ENCODE measurements around the gene EHD1.

The EHD1 gene

GRCh38 chr11:64845129-64845775 is 33.2 kb downstream of the EHD1 start:
- no peak for DNase-seq (ENCODE audit: low read depth in 4 of 4, low spot score in 1 of 4)

- DNase-seq (ENCODE audit: low read depth in 4 of 4, low spot score in 1 of 4): no peak
Observed at GRCh38 chr11:64844330-64845128, 33.9 kb downstream of the EHD1 start, which contains the start of gene CDC42BPG. Gene CDC42BPG (minus strand): TSS chr11:64844653. CDS start chr11:64844569, 84 bp downstream.

DNA sequence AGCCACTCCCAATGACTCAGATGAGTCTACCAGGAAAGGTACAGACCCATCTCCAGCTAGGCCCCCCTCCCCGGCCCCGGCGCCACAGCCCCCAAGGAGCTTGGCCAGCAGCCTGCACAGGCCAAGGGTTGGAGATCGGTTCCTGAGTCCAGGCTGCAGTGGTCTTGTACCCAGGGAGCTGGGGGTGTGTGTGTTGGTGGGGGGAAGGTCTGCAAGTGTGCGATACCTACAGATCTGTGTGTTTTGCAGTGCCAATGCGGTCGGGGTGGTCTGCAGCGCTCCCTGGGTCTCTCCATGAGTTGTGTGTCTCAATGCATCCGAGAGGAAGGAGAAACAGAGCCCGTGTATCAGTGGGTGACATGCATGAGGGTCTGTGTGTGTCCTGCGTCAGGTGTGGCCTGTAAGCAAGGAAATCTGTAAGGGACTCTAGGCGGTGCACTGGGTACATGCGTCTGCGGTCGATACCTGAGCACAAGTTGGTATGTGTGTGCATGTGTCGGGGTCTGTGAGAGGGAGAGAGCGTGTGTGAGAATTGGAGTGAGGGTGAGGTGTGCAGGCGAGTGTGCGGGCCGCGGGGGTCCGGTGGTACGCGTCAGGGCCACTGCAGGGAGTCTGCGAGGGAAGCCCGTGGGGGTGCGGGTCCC is 34.6 kb downstream of the EHD1 start:
- no peak for DNase-seq (ENCODE audit: low read depth in 4 of 4, low spot score in 1 of 4)

DNA sequence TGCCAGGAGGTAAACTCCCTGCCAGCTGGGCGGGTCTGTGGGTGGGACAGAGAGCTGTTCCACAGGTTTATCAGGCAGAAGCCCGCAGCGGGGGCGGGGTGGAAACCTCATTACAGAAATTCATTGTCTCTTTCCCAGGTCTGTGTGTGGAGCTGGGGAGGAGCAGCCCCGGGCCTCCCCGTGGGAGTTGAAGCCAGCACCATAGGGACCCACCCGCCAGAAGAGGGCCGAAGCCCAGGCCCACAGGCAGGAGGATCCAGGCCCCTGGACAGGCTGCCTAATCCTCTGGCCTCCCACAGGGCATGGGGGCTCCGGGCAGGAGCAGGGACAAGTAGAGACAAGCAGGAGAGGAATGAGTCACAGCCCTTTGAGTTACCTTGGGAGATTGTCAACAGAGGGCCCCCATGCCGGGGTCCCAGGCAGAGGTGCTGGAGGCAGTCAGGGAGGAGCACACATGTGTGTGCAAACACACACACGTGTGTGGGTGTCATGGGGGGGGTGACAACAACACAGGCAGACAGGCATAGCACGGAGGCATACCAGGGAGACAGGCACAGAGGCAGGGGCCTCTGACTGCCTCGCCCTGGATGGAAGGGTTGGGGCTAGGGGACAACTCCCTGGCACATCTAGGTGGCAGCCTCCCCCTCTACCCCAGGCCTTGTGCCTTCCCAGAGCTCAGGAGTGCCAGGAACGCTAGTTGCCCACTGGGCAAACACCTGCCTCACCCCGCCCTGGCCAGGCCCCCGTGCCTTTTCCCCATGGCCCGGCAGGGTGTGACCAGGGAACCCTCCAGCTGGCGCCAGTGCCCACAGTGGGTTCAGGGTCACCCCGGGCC is 35.4 kb downstream of the EHD1 start:
- DNase-seq (ENCODE audit: low read depth in 4 of 4, low spot score in 1 of 4): no peak

GRCh38 chr11:64842366-64842759 is 36.1 kb downstream of the EHD1 start:
- DNase-seq (ENCODE audit: low read depth in 4 of 4, low spot score in 1 of 4): no peak

DNA sequence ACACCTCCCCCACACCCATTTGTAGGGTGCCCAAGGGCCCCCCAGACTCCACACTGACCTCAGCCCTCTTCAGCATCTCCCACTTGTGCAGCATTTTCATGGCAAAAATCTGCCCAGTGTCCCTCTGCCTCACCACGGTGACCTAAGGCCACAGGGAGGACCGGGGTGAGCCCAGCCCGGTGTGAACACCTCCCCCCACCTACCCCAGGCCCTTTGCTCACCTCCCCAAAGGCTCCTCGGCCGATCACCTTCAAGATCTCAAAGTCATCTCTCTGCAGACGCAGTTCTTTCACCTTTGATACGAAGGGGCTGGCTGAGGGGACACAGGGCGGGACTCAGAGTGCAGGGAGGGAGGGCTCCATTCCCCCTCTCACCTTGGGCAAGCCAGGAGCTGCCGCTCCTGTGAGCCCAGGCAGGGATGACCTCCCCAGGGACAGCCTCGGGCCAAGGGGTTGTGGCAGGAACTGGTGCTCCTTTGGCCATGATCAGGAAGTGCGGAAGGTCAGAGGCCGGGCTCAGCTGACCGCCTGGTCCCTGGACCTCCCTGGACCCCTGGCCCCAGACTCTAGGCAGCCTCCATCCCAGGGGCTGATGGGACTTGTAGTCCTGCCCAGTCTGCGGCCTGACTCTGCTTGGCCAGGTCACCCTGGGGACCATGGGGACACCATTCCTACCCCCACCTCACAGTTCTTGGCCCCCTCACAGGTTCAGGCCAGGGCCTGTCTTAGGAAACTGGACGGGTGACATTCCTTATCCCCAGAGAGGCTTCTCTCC is 36.6 kb downstream of the EHD1 start:
- no peak for DNase-seq (ENCODE audit: low read depth in 4 of 4, low spot score in 1 of 4)

- DNase-seq (ENCODE audit: low read depth in 4 of 4, low spot score in 1 of 4): no peak
Observed at GRCh38 chr11:64839887-64840782, 38.3 kb downstream of the EHD1 start.

GRCh38 chr11:64839335-64839734 is 39.1 kb downstream of the EHD1 start:
- no peak for DNase-seq (ENCODE audit: low read depth in 4 of 4, low spot score in 1 of 4)

- no peak for DNase-seq (ENCODE audit: low read depth in 4 of 4, low spot score in 1 of 4)
Observed at GRCh38 chr11:64838600-64839334, 39.7 kb downstream of the EHD1 start.

DNA sequence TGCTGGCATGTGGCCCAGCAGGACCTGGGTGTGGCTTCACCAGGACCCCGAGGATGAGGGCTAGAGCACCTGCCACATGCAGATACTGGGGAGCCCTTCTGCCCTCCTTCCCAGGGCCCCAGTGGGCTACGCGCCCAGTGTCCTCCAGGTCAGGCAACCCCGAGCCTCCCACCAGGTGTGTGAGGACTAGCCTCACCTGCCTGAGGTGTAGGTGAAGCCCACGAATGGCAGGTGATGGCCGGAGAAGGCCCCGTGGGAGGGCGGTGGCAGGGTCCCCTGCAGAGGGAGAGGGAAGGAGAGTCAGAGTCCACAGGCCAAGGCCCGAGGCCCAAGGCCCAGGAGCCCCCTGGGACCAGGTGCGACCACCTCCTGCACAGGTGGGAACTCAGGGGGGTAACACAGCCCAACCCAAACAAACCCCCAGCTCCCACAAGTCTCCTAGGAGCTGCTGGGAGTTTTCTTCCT is 40.5 kb downstream of the EHD1 start:
- DNase-seq (ENCODE audit: low read depth in 4 of 4, low spot score in 1 of 4): no peak

- DNase-seq (ENCODE audit: low read depth in 4 of 4, low spot score in 1 of 4): no peak
Observed at GRCh38 chr11:64836448-64837072, 41.9 kb downstream of the EHD1 start.

DNA sequence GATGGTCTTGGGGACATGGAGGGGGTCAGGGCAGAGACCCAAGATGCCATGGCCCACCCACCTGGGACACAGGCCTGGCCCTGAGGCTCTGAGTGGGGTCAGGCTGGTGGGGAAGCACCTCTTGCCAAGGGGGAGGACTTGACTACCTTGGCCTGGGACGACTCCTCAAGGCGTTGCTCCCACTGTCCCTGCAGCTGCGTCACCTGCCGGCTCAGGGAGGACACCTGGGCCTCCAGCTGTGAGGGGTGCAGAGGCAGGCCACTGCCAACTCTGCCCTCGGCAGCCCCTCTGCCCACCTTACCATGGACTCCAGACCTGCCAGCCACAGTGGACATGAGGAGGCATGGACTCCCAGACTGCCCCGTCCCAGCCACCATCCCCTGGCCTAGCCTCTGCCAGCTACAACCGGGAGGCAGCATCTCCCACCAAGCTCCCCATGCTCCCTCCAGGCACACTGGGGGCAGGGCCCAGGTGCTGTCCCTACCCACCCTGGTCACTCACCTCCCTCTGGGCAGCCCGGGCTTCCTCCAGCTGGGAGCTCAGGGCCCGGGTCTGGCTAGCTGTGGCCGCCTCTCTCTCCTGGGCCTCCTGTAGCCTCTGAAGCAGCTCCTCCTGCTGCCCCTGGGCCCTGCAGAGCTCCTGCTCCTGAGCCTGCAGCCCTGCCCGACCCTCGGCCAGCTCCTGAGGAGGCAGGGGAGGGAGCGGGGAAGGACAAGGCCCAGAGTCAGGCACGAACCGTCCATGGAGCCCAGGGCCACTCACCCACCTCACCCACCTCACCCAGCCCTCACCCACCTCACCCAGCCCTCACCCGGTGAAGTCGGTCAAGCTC is 42.6 kb downstream of the EHD1 start:
- DNase-seq (ENCODE audit: low read depth in 4 of 4, low spot score in 1 of 4): no peak

GRCh38 chr11:64834723-64835615 is 43.5 kb downstream of the EHD1 start:
- no peak for DNase-seq (ENCODE audit: low read depth in 4 of 4, low spot score in 1 of 4)

GRCh38 chr11:64834031-64834722 is 44.2 kb downstream of the EHD1 start:
- no peak for DNase-seq (ENCODE audit: low read depth in 4 of 4, low spot score in 1 of 4)

DNA sequence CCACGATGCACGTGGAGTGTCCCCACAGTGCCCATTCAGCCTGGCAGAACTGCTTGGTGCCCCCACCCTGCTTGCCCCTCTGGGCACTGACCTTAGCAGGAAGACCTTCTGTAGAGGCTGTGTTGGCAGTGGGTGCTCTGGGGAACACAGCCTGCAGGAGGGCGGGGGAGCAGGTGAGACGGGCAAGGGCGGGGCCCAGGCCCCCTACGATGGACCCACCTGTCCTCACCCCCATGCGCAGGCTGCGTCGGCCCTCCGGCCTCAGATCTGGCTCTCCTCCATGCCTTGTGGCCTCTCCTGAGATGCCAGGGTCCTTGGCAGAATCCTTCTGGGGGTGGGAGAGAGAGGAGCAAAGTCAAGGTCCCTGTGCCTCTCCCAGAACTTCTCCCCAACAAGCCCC is 44.9 kb downstream of the EHD1 start:
- no peak for DNase-seq (ENCODE audit: low read depth in 4 of 4, low spot score in 1 of 4)

DNA sequence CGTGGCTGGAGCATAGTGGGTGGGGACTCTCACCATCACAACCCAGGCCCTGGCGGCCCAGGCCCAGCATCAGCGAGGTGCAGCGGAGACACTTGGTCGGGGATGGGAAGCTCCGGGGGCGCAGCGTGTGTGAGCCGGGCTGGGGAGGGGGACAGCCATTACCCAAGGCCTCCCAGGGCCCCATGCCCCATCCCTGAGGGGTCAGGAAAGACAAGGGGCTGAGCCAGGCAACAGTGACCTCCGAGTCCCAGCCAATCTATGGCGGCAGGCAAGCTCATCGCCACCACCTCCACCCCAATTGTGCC is 45.3 kb downstream of the EHD1 start:
- no peak for DNase-seq (ENCODE audit: low read depth in 4 of 4, low spot score in 1 of 4)
